Stimulated activated CD8-positive, alpha-beta memory T cell treated with anti-CD3 and anti-CD28 coated beads, Interleukin-12 subunit alpha, Interleukin-12 subunit beta, amount 100 ng/mL, for 24 hours (primary cell): ENCODE data around the gene RFX7.
"Not testable (repeated sequence)": the region's sequence is repeated elsewhere in the genome, so short reads cannot be mapped to it uniquely, and the experiment has no call there.

ENCODE experiments used
- DNase-seq: peaks from one replicate; pipeline ENCODE4 v3.0.0-alpha.2; 2020; ENCODE audit errors: extremely low read depth

Gene RFX7

DNA sequence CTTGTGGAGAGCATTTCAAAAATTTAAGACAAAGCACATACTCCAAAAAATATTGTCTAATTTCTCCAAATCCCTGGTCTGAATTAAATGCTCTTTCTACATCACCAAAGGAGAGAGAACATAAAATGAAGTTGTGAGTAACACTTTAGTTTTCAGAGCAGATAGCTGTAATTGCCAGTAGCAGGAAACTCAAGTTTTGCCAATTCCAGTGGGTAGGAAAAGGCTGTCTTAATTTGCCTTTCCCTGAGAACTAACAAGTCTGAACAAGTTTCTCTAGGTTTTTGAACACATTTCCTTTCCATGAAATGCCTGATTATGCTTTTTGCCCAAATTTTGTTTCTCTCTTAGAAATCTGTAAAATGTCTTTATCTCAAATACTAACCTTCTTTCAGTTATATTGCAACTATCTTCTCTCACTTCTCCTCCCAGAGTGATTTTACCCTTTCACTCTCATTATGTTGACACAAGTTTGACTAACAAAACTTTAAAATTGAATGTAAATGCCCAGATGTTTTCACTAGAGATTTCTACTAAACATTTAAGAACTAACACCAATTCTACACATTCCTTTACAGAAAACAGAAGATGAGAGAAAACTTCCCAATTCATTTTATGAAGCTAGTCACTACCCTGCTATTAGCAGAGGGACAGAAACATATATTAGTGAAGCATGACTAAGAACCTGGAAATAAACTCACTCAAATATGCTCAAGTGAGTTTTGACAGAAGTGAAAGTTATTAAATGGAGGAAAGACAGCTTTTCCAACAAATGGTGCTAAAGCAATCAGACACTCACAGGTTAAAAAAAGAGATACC, 38.4 kb downstream of the RFX7 start:
- DNase-seq: no peak

DNA sequence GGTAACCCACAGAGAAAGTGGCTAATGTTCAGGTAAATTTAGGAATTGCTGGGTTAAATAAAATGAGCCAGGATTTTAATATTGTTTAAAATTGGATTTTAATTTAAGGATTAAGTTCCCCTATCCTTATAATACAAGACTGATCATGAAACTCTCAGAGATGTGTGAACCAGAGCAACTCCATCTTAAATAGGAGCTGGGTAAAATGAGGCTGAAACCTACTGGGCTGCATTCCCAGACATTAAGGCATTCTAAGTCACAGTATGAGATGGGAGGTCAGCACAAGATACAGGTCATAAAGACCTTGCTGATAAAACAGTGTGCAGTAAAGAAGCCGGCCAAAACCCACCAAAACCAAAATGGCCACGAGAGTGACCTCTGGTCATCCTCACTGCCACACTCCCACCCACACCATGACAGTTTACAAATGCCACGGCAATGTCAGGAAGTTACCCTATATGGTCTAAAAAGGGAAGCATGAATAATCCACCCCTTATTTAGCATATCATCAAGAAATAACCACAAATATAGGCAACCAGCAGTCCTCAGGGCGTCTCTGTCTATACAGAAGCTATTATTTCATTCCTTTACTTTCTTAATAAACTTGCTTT, 40.3 kb downstream of the RFX7 start:
- DNase-seq: not testable (repeated sequence)

DNA sequence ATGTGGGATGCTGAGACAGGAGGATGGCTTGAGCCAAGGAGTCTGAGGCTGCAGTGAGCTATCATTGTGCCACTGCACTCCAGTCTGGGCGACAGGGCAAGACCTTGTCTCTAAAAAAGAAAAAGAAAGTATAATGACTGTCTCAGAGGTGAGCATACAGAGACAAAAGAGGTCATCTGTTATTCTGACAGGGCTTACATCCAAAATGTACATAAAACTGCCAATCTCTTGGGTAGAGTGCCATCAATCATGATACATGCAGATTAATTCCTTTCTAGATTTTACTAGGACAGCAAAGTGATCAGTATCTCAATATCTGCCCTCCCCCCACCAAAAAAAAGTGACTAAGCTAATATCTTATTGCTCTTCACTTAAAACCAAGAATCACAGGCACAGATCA, 41.0 kb downstream of the RFX7 start:
- no peak for DNase-seq

DNA sequence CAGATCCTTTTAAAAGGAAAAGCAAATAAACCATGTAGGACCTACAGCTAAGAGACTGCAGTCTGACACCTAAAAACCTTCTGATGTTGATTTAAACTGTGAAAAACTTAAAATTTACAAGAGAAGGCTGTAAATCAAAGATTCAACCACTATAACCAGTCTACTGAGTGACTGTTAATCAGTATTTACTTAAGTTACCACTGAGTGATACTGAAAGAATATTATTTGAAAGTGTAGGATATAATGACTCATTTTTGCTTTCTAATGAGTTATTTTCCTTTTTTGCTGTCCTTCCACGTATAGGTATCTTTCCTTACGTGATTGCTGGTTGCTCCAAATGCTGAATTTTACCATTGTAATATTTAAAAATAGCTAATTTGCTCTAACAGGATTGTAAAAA, 44.6 kb downstream of the RFX7 start:
- DNase-seq: no peak

DNA sequence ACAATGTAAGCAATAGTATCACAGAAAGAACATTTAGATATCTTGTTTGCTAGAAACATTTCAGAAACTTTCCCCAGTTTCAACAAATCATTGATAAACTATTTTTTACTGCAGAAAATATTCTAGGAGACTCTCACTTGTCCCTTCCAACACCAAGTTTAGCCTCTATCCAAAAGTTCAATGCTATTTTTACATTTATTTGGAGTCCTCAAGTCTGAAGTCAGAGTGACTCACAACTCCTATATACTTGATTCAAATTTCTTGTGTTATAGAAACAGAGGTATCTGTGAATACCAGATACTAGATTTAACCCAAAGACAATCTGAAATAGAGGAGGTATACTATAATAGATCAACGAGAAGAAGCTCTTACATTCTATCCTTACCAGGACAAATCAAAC, 49.6 kb downstream of the RFX7 start:
- no peak for DNase-seq

DNA sequence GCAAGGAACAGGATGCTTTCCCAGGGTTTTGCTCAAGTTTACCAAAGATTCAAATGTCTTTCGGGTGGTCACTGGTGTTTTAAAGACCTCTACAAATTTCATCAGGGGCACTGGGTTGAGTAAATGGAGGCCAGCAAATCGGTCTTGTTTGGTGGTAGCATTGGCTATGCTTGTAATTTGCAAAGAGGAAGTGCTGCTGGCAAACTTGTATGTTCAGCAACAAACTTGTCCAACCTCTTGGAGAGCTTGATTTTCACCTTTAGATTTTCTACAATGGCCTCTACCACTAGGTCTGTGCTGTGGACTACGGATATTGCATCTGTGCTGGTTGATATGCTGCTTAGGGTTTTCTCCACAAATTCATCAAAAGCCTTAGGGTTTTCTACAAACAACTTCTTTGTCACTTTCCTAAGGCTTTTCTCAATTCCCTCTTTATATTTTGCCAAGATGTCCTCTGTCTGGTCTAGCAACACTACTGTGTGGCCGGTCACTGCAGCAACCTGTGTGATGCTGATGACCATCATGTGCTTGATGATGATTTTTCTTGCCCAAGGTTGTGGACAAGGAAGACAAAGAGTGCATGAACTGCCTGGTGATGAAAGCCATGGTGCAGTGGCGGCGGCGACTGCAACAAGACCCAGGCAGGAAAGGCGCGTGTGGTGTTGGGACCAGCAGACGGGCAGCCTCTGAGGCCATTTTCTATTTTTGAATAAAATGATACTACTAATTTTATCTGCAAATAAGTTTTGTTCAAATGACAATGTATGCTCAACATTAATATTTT, 50.8 kb downstream of the RFX7 start:
- no peak for DNase-seq

DNA sequence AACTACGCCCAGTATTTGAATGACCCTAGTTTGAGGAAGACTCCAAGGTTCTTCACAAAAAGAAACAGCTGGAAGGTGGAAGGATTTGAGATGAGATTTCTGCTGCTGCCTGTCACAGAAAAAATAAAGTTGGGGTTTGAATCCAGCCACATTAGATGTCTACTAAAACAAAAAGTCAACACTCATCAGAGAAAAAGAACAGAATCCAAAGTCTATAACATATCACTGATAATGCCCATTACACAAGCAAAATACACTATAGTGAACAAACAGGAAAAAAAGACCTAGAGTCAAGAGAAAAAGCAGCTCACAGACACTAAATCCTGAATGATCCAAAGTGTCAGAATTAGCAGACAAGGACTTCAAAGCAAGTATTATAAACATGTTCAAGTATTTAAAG, 56.0 kb downstream of the RFX7 start:
- no peak for DNase-seq

DNA sequence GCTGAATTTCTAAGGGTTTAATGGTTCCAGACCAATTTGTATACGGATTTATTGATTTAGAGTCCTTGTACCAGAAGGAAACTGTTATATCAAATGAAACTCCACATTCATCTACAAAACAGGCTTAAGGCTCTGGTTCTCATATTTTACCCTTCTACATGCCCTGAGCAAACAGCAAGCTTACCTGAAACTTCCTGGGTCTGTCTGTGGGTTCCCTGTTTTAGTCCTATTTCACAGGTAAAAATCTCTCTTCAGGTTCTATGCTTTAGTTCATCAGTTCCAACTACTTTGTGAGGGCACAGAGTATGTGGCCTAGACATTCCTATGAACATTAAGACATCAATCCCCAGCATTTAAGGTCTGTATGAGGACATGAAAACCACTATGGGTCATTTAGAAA, 57.7 kb downstream of the RFX7 start:
- no peak for DNase-seq

DNA sequence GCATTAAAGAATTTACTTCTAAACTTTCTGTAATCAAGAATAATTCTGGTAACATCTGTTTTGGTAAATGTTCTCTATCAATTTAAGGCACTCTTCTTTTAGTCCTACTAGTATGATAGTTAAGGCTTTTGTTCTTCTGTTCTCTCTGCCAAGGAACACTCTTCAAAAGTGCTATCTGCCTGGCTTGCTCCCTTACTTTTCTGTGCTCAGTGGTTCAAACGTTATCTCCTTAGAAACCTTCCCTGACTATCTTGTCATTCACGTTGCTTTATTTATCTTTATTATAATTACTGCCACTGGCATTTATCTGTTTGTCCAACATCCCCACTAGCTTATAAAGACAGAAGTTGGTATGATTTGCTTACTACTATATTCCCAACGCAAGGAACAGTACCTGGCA, 59.2 kb downstream of the RFX7 start:
- DNase-seq: no peak

DNA sequence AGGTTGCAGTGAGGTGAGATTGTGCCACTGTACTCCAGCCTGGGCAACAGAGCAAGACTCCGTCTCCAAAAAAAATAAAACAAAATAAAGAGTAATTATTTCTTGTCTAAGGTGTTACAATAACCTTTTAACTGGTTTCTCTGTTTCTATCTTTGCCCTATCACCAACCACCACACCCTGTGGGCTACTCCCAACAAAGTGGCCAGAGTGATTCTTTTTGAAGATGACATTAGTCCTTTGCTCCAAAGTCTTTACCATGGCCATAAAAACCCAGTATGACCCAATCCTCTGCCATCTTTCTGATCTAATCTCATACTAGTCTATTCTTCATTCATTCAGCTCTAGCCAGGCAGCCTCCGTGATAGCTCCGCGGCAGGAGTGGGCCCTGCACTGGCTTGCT, 62.8 kb downstream of the RFX7 start:
- DNase-seq: no peak

DNA sequence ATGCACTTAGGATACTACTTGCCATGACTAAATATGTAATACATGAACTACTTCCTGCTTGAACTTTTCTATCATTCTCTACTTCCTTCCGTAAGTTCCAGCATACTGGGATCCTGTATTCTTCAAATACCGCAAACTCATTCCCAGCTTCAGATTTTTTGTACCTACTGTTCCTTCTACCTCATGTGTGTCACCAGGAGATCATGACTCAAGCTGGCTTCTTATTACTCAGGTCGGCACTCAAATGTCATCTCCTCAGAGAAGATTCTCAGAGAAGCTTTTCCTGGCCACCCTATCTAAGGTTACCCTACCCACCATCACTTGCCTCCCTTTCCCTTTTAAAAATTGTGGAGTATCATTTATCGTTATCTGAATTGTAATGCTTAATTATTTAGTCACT, 66.7 kb downstream of the RFX7 start:
- no peak for DNase-seq

DNA sequence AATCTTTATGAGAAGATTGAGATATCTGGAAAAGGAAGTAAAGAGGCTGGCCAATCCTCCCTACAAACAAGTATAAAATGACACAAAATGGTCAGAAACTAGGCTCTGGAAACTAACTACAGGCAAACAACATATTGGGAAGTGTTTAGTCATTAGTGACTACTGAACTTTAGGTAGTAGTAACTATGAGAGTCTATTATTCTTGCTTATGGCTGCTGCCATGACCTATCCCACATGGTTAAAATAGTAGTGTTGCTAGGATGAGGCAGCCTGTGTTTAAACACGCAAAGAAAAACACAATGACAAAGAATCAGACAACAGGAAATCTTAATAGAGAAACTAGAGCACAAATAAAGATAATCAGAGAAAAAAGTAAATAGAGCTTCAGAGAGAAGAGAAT, 67.9 kb downstream of the RFX7 start:
- DNase-seq: no peak

DNA sequence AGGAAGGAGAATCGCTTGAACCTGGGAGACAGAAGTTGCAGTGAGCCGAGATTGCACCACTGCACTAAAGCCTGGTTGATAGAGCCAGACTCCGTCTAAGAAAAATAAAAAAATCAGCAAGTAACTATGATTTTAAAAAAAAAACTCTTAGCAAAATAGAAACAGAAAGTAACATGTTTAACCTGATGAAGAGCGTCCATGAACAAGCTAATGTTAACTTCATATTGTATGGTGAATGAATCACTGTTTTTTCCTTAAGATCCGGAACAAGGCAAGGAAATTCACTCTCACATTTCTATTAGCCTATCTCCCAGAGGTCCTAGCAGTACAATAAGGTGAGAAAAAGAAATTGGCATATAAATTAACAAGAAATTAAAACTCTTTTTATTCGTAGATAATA, 69.0 kb downstream of the RFX7 start:
- DNase-seq: no peak

DNA sequence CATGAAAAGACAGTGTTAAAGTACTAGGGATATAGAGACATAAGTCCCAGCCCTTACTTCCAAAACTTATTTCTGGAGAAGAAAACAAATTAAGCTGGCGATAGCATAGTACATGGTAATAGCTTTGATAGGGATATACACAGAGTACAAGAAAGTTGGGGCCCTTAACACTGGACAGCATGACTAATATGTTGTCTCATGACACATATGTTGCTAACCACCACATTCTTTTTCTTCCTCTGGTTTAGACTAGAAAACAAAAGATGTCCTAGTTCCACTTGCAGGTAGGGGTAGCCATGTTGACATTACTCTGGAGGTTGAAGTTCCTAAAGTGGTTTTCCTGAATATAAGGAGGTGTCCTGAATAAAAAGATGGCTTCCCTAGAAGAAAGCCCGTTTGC, 75.3 kb downstream of the RFX7 start:
- no peak for DNase-seq

DNA sequence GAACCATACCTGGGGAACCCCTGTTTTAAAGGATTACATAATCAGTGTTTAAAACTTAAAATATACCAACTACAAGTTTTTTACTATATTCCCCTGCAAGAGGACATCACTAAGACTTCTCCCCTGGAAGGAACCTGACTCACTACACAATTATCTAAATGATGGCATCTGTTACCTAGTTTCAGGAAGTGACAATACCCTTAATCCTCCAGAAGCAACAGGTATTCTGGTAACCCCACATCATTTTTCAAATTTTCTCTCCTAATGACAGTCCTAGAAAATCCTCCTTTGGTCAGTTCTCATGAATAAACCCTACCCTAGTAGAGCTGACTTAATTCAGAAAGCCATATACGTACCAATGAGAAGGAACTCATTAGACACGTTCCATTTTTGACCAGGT, 78.4 kb downstream of the RFX7 start:
- DNase-seq: no peak

DNA sequence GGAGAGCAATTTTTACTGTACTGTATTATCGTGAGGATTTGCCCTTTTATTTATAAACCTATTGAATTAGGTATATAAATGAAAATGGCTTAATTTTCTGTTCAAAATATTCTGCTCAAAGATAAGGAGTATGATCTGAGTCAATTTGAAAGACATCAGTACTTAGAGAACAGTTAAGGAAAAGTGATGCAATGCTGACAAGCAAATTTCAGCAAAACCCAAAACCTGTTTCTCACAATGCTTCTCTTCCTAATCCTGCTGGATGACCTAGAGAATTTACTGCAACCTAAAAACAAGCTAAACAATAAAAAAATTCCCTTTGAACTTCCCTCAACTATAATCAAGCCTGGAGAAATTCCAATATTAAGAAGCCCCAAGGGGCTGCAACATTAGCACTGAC, 82.7 kb downstream of the RFX7 start:
- DNase-seq: no peak

DNA sequence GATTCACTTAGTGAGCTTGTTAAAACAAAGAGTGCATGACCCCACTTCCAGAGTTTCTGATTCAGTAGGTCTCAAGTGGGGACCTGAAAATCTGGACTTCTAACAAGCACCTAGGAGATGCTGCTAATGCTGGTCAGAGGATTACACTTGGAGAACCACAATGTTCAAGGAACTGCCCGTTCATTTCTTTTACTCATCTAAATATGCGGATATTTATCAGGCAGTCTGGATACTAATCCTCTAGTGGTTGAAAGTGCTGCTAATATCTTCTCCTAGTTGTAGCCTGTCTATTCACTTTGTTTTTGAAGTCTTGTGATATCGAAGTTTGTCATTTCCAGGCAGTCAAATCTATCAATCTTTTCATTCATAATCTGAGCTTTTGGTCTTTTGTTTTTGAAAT, 86.8 kb downstream of the RFX7 start:
- DNase-seq: no peak

DNA sequence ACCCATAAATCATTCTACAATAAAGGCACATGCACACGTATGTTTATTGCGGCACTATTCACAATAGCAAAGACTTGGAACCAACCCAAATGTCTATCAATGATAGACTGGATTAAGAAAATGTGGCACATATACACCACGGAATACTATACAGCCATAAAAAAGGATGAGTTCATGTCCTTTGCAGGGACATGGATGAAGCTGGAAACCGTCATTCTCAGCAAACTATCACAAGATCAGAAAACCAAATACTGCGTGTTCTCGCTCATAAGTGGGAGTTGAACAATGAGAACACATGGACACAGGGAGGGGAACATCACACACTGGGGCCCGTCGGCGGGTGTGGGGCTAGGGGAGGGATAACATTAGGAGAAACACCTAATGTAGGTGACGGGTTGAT, 88.4 kb downstream of the RFX7 start:
- DNase-seq: not testable (repeated sequence)

DNA sequence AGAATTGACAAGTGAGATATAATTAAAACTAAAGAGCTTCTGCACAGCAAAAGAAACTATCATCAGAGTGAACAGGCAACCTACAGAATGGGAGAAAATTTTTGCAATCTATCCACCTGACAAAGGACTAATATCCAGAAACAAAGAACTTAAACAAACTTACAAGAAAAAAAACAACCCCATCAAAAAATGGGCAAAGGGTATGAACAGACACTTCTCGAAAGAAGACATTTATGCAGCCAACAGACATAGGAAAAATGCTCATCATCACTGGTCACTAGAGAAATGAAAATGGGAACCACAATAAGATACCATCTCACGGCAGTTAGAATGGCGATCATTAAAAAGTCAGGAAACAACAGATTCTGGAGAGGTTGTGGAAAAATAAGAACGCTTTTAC, 88.9 kb downstream of the RFX7 start:
- not testable (repeated sequence) for DNase-seq

DNA sequence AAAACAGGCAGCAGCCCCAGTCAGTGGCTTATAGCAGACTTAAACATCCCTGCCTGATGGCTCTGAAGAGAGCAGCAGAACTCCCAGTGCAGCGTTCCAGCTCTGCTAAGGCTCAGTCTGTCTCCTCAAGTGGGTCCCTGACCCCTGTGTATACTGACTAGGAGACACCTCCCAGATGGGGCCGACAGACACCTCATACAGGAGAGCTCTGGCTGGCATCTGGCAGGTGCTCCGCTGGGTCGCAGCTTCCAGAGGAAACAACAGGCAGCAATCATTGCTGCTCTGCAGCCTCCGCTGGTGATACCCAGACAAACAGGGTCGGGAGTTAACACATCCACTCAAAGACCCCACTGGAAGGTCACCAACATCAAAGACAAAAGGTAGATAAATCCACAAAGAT, 93.5 kb downstream of the RFX7 start:
- DNase-seq: no peak

DNA sequence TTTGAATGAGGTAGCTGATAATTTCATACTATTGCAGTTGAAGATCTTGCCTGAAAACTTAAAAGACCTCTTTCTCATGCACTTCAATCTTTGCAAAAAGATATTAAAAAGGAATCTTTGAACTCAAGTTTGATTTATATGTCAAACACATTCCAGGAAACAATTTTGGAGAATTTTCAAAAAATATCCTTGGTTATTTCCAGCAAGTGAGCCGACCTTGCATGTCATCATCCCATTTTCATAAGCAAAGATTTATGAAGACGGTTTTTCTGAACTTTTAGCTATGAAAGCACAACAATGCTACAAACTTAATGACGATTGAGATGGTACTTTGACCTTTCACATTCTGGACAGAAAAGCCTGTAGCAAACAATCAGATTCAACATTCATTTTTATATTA, 95.6 kb downstream of the RFX7 start:
- no peak for DNase-seq

DNA sequence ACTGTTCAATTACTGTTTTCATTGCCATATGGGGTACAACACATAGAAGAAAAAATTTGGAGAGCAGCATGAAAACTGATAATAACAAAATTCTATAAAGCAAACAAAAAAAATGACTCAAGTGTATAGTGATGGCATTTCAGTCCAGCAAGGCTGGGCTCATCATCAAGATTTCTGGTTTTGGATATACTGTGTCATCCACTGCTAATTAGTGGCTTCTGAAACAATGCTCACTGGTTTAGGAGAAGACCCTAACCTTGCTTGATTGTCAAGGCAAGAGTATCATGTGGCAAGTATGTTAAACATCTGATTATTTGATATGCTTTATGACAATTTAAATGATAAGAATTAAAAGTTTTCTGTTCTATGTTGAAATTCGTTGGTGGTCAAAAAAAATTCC, 96.9 kb downstream of the RFX7 start:
- no peak for DNase-seq

DNA sequence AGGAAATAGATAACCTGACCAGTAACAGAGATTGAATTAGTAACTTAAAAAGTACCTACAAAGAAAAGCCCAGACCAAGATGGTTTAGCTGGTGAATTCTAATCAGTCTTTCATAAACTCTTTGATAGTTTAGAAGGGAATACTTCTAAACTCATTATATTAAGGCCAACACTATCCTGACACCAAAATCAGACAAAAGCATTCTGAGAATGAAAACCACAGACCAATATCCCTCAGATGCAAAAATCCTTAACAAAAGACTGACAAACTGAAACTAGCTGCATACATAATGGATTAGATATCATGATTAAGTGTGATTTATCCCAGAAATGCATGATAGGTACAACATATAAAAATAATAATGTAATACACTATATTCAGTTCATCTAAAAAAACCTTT, 115.6 kb downstream of the RFX7 start:
- no peak for DNase-seq
